Heart right ventricle (tissue), 16 donors: ENCODE results near the gene FHIT. TPM values are rescaled to one million over a fixed set of nuclear protein-coding genes. Genes with fewer than 3 reads are reported as not detected.

Experiments used
- ATAC-seq, 8 donors: fragments of 200-7000 bp; cut with Tn5 transposase; one replicate each; pipeline ENCODE4 v1.9.1; 2020; ENCODE audit warnings: mild to moderate bottlenecking in 8 of 8, moderate library complexity in 8 of 8, moderate number of reproducible peaks in 1 of 8
- DNase-seq, 2 donors: peaks; one replicate each; pipeline ENCODE4 v3.0.0-alpha.2; 2020
- H3K27ac ChIP-seq, 10 donors: fragments of 200-600 bp; sonication (generic) in 2 of 10; one replicate each; pipeline versions ENCODE4 v1.5.0 to v1.8.0; 2020 to 2022; ENCODE audit warnings: mild to moderate bottlenecking in 3 of 10
- H3K27me3 ChIP-seq, 7 donors: fragments of 200-600 bp; one replicate each; pipeline ENCODE4 v1.8.0; 2021 to 2022; ENCODE audit warnings: mild to moderate bottlenecking in 2 of 7
- H3K36me3 ChIP-seq, 9 donors: fragments of 200-600 bp; sonication (generic) in 1 of 9; one replicate each; pipeline versions ENCODE4 v1.5.0 to v1.8.0; 2020 to 2022; ENCODE audit warnings: mild to moderate bottlenecking in 2 of 9
- H3K4me1 ChIP-seq, 9 donors: fragments of 200-600 bp; sonication (generic) in 1 of 9; one replicate each; pipeline versions ENCODE4 v1.5.0 to v1.8.0; 2020 to 2022; ENCODE audit warnings: mild to moderate bottlenecking in 4 of 9
- H3K4me3 ChIP-seq, 10 donors: fragments of 200-600 bp; sonication (generic) in 2 of 10; one replicate each; pipeline versions ENCODE4 v1.5.0 to v1.8.0; 2020 to 2022; ENCODE audit warnings: mild to moderate bottlenecking in 7 of 10, moderate library complexity in 2 of 10
- H3K9me3 ChIP-seq, 11 donors: fragments of 200-600 bp in 10 of 11; sonication (generic) in 2 of 11; one replicate each; pipeline versions ENCODE4 v1.5.0 to v1.8.0; 2013 to 2022; ENCODE audit warnings: mild to moderate bottlenecking in 2 of 11, control low read depth in 1 of 11, moderate library complexity in 1 of 11
- CTCF ChIP-seq, 9 donors: fragments of 200-600 bp; sonication (generic) in 2 of 9; IDR thresholded peaks; one replicate each; pipeline versions ENCODE4 v1.5.0 to v1.8.0; 2021 to 2022; ENCODE audit warnings: antibody characterized with exemption in 9 of 9, mild to moderate bottlenecking in 5 of 9, moderate library complexity in 1 of 9
- WGBS, 2 donors: extraction: QIAGEN DNeasy Blood & Tissue Kit; methylation state at CpG; one replicate each; pipeline ENCODE4 v1.1.7; 2013; ENCODE audit warnings: inconsistent platforms in 1 of 2; 5-methylcytosine and 5-hydroxymethylcytosine counted together
- intact Hi-C, 10 donors: fragments of 100-400 bp; cut with DNase I; formaldehyde crosslinking; loops; one replicate each; pipeline versions ENCODE4 v1.11.1 to v1.14.2; 2022
- polyA plus RNA-seq, 2 donors: library from polyadenylated mRNA; stranded (reverse); fragments of 200-250 nt; gene quantifications; one replicate each; pipeline ENCODE4 v1.2.3, GENCODE V29; 2013
- total RNA-seq, 10 donors: library from RNA; stranded (reverse); fragmentation: NEBNext Ultra II Directional in 3 of 10; extraction: Animal tissue kit (Norgen Biotek cat#: 25700) in 3 of 10; gene quantifications; one replicate each; pipeline versions ENCODE4 v1.2.1 to v1.2.4, GENCODE V29; 2021 to 2023
- donor health status: Arrhythmogenic right ventricular cardiomyopathy.
- donor health status: ischemic (EF 13 %, LVEDD 7.1; RV severe dilation, severe dysfunction).
- donor health status: healthy with polysubstance abuse.
- donor health status: DM: no; HTN: yes; CAD: no.
- donor health status: DM: no; HTN: no; CAD: no.
- donor health status: ischemic (EF 25% LVEDD 6.9; RV normal size, moderate dysfunction).
- donor health status: ischemic (EF 25% LVEDD 5.7; RV mildly dilated, moderate dysfunction).
- donor health status: healthy.
- donor health status: DM: yes; HTN: yes; CAD: no.
- donor health status: Ischemic cardiomyopathy.
- donor health status: ischemic (EF 35%, LVEDD 5.7; RV mildly dilated, moderate dysfunction).
- donor health status: nonischemic (EF 11% LVEDD 7.7; RV severe dilation, severe dysfunction).
- donor health status: DM: yes; HTN: yes; CAD: no.
- donor health status: PGD.
- donor health status: ischemic (EF 29% LVEDD 5.4; RV normal size, mild dysfunction).
- donor health status: nonischemic (EF 23%, LVEDD 6.1; RV moderate dilation, normal function).

Gene FHIT
- total and polyA plus RNA-seq, 12 donors = 4.7 to 25.5 (median 18.3) TPM

DNA sequence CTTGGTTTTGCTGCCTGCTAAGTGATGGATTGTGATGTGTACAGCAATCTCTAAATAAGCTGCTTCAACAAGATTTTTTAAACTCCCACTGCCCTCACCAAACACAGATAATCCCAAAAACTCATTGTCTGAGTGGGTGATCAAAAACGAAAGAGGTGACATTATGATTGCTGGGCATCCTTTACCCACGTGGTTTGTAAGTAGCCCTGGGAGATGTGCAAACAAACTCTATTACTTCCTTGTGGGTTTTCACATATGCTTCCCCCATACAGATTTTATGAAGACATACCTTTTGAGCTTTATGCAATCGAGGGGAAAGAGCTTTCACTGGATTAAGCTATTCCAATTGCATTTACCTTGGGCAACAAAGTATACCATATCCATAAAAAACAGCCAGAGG is 1000.4 kb downstream of the FHIT start:
- H3K27me3 ChIP-seq = no peaks in the 10 kb centered on the region
- no peak for TF ChIP-seq CTCF (IDR thresholded peaks at IDR 0.05)
- intact Hi-C loops = no loop called here
- no peak for DNase-seq
- ATAC-seq = no peak
- no peaks in the 10 kb centered on the region for H3K36me3 ChIP-seq
- no peak overlapping the region for H3K4me3 ChIP-seq
- 55 to 74% methylated on average over 3 of the region's 3 CpGs for WGBS, 2 donors
- H3K9me3 ChIP-seq = no peaks in the 10 kb centered on the region
- no peak overlapping the region for H3K27ac ChIP-seq
- H3K4me1 ChIP-seq = no peaks in the 10 kb centered on the region

DNA sequence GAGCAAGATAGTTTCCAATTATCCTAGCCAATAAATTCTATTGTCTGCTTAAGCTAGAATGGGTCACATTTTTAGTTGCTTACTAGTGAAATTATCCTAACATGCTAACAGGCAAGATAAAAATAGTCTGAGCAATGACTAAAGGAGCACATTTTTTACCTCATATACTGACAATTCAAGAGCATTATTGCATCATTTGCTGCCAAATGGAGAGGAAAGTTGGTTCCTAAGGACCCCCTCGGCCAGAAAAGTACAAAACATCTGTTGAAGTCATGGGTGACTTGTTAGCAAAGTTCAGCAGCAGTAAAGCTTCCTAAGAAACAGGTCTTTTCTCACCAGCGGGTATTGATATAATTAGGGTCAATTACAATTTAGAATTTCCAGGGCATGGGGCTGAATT is 1001.0 kb downstream of the FHIT start:
- Histone ChIP-seq H3K27ac (no peak overlapping the region), H3K27me3 (no peaks in the 10 kb centered on the region), H3K36me3 (no peaks in the 10 kb centered on the region), H3K4me3 (no peak overlapping the region), H3K4me1 (no peaks in the 10 kb centered on the region), H3K9me3 (no peaks in the 10 kb centered on the region)
- TF ChIP-seq CTCF (IDR thresholded peaks at IDR 0.05) = no peak
- no peak for DNase-seq
- intact Hi-C loops = no loop called here
- 79 to 83% methylated on average over 2 of the region's 2 CpGs for WGBS, 2 donors
- ATAC-seq = no peak

- Histone ChIP-seq H3K4me1 (no peaks in the 10 kb centered on the region), H3K27ac (no peak overlapping the region), H3K4me3 (no peak overlapping the region), H3K9me3 (no peaks in the 10 kb centered on the region), H3K36me3 (no peaks in the 10 kb centered on the region), H3K27me3 (no peaks in the 10 kb centered on the region)
- DNase-seq (no peak), ATAC-seq (no peak)
- 91% methylated on average over 4 of the region's 4 CpGs for WGBS, 2 donors
- no peak for TF ChIP-seq CTCF (IDR thresholded peaks at IDR 0.05)
- intact Hi-C loops = no loop called here
Observed at GRCh38 chr3:60246361-60246760, 1004.9 kb downstream of the FHIT start.

DNA sequence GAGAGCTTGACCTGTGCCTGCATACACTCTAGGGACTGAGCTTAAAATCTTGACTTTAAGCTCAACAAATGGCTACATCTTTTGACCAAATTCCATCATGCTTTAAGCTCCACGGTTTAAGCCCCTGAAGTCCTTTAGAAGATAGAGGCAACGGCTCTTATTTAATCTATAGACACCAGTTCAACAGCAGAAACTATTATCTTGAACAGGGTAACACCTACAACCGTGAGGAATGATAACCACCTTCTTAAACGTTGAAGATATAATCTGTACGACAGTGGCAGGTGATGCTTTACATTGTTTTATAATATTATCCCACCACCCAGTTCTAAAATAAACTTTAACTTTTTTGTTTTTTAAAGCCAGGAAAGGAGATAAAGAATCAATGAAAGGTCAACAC is 1007.8 kb downstream of the FHIT start:
- DNase-seq (no peak), ATAC-seq (no peak)
- WGBS, 2 donors = 51 to 58% methylated on average over 5 of the region's 5 CpGs
- Histone ChIP-seq H3K27ac (no peak overlapping the region), H3K4me3 (no peak overlapping the region), H3K4me1 (no peaks in the 10 kb centered on the region), H3K27me3 (no peaks in the 10 kb centered on the region), H3K9me3 (no peaks in the 10 kb centered on the region), H3K36me3 (no peaks in the 10 kb centered on the region)
- intact Hi-C loops = no loop called here
- no peak for TF ChIP-seq CTCF (IDR thresholded peaks at IDR 0.05)

DNA sequence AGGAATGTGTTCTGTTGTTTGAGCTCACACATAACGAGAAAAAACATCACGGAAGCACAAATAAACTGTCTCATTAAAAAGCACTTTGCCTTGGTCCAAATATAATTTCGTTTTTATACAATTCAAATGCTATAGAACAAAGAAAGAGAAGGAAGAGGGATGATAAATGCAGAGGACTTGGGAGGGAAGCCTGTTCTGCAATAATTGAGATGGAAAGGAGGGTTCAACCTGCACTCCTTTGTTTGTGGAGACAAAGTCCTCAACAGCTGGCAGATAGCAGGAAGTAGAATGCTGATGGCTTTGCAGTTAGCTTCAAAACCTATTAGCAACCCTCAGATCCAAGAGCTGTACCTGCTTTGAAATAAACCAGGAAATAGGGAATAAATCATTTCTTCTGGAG is 1010.8 kb downstream of the FHIT start:
- intact Hi-C loops = no loop called here

More for the DNA sequence above, 1010.8 kb downstream of the FHIT start:
- H3K36me3 ChIP-seq = no peaks in the 10 kb centered on the region
- no peak overlapping the region for H3K4me3 ChIP-seq
- DNase-seq (no peak), ATAC-seq (no peak)
- no peaks in the 10 kb centered on the region for H3K4me1 ChIP-seq
- H3K27me3 ChIP-seq = no peaks in the 10 kb centered on the region
- no peak overlapping the region for H3K27ac ChIP-seq
- TF ChIP-seq CTCF (IDR thresholded peaks at IDR 0.05) = no peak
- 58 to 64% methylated on average over 3 of the region's 3 CpGs for WGBS, 2 donors
- H3K9me3 ChIP-seq = no peaks in the 10 kb centered on the region
